Aorta (tissue), 5 donors: Measurements from ENCODE around the gene GALNT13. TPM values are rescaled to one million over a fixed set of nuclear protein-coding genes. Genes with fewer than 3 reads are reported as not detected.

ENCODE experiments used
- ATAC-seq: fragments of 200-7000 bp; cut with Tn5 transposase; one replicate; pipeline ENCODE4 v1.9.1; 2022; ENCODE audit warnings: moderate library complexity; ENCODE audit not compliant: low FRiP score
- DNase-seq, 2 donors: peaks; one replicate each; pipeline ENCODE4 v3.0.0-alpha.2; 2020
- H3K27ac ChIP-seq, 2 donors: one replicate each; pipeline ENCODE4 v1.5.1; 2013; ENCODE audit warnings: low read length in 2 of 2, mild to moderate bottlenecking in 2 of 2, moderate library complexity in 2 of 2, control low read depth in 1 of 2, inconsistent platforms in 1 of 2, low read depth in 1 of 2
- H3K27me3 ChIP-seq, 2 donors: one replicate each; pipeline ENCODE4 v1.6.1; 2013; ENCODE audit warnings: control low read depth in 1 of 2, low read length in 1 of 2, mild to moderate bottlenecking in 1 of 2, moderate library complexity in 1 of 2; ENCODE audit not compliant: insufficient read depth in 2 of 2, control insufficient read depth in 1 of 2
- H3K36me3 ChIP-seq, 2 donors: one replicate each; pipeline ENCODE4 v1.6.1; 2013; ENCODE audit warnings: control low read depth in 1 of 2, low read length in 1 of 2, mild to moderate bottlenecking in 1 of 2; ENCODE audit not compliant: insufficient read depth in 2 of 2, control insufficient read depth in 1 of 2
- H3K4me1 ChIP-seq, 2 donors: one replicate each; pipeline ENCODE4 v1.6.1; 2013; ENCODE audit warnings: low read length in 2 of 2, control low read depth in 1 of 2, mild to moderate bottlenecking in 1 of 2, moderate library complexity in 1 of 2; ENCODE audit not compliant: insufficient read depth in 2 of 2, control insufficient read depth in 1 of 2
- H3K4me3 ChIP-seq, 2 donors: one replicate each; pipeline ENCODE4 v1.5.1; 2013; ENCODE audit warnings: low read length in 2 of 2, control low read depth in 1 of 2, mild to moderate bottlenecking in 1 of 2
- H3K9me3 ChIP-seq: one replicate; pipeline ENCODE4 v1.6.1; 2013; ENCODE audit warnings: mild to moderate bottlenecking, low read length; ENCODE audit not compliant: control insufficient read depth
- WGBS, 2 donors: extraction: QIAGEN DNeasy Blood & Tissue Kit; methylation state at CpG; one replicate each; pipeline ENCODE4 v1.1.7; 2013; 5-methylcytosine and 5-hydroxymethylcytosine counted together
- intact Hi-C, 2 donors: fragments of 100-400 bp; cut with DNase I; formaldehyde crosslinking; loops; one replicate each; pipeline versions ENCODE4 v1.14.2 to v1.15.0; 2022
- polyA plus RNA-seq, 2 donors: library from polyadenylated mRNA; stranded (reverse); fragments of 200-250 nt; gene quantifications; one replicate each; pipeline ENCODE4 v1.2.3, GENCODE V29; 2013
- total RNA-seq, 2 donors: library from RNA; stranded (reverse); fragmentation: NEBNext Ultra II Directional; extraction: Animal tissue kit (Norgen Biotek cat#: 25700); gene quantifications; one replicate each; pipeline ENCODE4 v1.2.1, GENCODE V29; 2021
- donor health status: healthy with polysubstance abuse.
- donor health status: Bipolar disorder and iron deficiency.
- donor health status: DM: no; HTN: no; CAD: no.
- donor health status: DM: no; HTN: no; CAD: no.
- donor health status: DM: yes; HTN: yes; CAD: no.

Gene GALNT13
- total and polyA plus RNA-seq, 4 donors, result 0.74 to 4.9 (median 1.3) TPM

DNA sequence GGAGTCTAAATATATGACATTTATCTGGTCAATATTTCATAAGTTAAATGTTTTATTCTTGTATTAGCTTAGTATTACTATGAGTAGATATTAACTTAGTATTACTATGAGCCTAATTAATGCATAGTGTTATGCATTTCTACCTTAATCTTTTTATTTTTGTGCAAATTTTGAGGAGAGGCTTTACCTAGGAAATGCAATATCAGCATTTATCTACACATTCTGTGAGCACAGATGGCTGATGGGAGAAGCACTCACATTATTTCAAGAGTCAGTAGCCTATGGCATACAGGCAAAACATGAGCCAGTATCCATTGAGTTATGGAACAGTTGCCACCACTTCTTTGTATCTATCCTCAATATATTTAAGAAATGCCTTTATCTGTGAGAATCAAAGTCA lies 422.1 kb downstream of the GALNT13 start:
- Histone ChIP-seq H3K9me3 (no peaks in the 10 kb centered on the region), H3K27me3 (no peaks in the 10 kb centered on the region), H3K36me3 (no peaks in the 10 kb centered on the region), H3K27ac (no peak overlapping the region), H3K4me1 (no peaks in the 10 kb centered on the region), H3K4me3 (no peak overlapping the region)
- ATAC-seq (no peak), DNase-seq (no peak)
- intact Hi-C loops, result no loop called here

DNA sequence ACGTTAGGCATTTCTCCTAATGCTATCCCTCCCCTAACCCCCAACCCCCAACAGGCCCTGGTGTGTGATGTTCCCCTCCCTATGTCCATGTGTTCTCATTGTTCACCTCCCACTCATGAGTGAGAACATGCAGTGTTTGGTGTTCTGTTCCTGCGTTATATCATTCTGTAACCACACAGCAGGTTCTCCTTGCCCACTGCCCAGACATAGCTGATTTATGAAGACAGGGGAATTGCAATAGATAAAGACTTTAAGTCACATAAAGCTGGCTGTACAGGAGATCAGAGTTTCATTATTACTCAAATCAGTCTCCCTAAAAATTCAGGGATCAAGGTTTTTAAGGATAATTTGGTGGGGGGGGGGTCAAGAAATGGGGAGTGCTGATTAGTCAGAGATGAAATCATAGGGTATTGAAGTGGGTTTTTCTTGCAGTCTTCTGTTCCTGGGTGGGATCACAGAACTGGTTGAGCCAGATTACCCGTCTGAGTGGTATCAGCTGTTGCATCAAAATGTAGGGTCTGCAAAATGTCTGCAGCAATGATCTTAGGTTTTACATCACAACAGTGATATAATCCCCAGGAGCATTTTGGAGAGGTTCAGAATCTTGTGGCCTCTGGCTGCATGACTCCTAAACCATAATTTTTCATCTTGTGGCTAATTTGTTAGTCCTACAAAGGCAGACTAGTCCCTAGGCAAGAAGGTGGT lies 434.7 kb downstream of the GALNT13 start:
- no peak for DNase-seq
- H3K27ac ChIP-seq, result no peak overlapping the region
- H3K27me3 ChIP-seq, result no peaks in the 10 kb centered on the region
- H3K9me3 ChIP-seq, result no peaks in the 10 kb centered on the region
- no peaks in the 10 kb centered on the region for H3K4me1 ChIP-seq
- WGBS, 2 donors, result 52 to 55% methylated on average over 3 of the region's 3 CpGs
- no peak for ATAC-seq
- no peaks in the 10 kb centered on the region for H3K36me3 ChIP-seq
- intact Hi-C loops, result no loop called here
- no peak overlapping the region for H3K4me3 ChIP-seq

- H3K4me1 ChIP-seq, result no peaks in the 10 kb centered on the region
- H3K27ac ChIP-seq, result no peak overlapping the region
- H3K9me3 ChIP-seq, result no peaks in the 10 kb centered on the region
- DNase-seq, result no peak
- WGBS, 2 donors, result 13% methylated on average over 1 of the region's 1 CpG
- no peaks in the 10 kb centered on the region for H3K36me3 ChIP-seq
- ATAC-seq, result no peak
- H3K4me3 ChIP-seq, result no peak overlapping the region
- no peaks in the 10 kb centered on the region for H3K27me3 ChIP-seq
- intact Hi-C loops, result no loop called here
Measured at GRCh38 chr2:154307007-154307406, 435.3 kb downstream of the GALNT13 start.

GRCh38 chr2:154324601-154325000 lies 452.9 kb downstream of the GALNT13 start:
- DNase-seq (no peak), ATAC-seq (no peak)
- peaks cover 1% of the 10 kb centered on the region for H3K9me3 ChIP-seq
- H3K27ac ChIP-seq, result no peak overlapping the region
- no peaks in the 10 kb centered on the region for H3K4me1 ChIP-seq
- intact Hi-C loops, result no loop called here
- H3K36me3 ChIP-seq, result no peaks in the 10 kb centered on the region
- no peaks in the 10 kb centered on the region for H3K27me3 ChIP-seq
- H3K4me3 ChIP-seq, result no peak overlapping the region
- WGBS, 2 donors, result 66 to 73% methylated on average over 2 of the region's 2 CpGs

GRCh38 chr2:154329510-154329909 lies 457.8 kb downstream of the GALNT13 start:
- H3K4me3 ChIP-seq, result no peak overlapping the region
- H3K36me3 ChIP-seq, result no peaks in the 10 kb centered on the region
- H3K4me1 ChIP-seq, result no peaks in the 10 kb centered on the region
- DNase-seq (no peak), ATAC-seq (no peak)
- 85 to 87% methylated on average over 1 of the region's 1 CpG for WGBS, 2 donors
- intact Hi-C loops, result no loop called here
- no peaks in the 10 kb centered on the region for H3K27me3 ChIP-seq
- peaks cover 1% of the 10 kb centered on the region for H3K9me3 ChIP-seq
- H3K27ac ChIP-seq, result no peak overlapping the region

- intact Hi-C loops, result no loop called here
- WGBS, 2 donors, result 18 to 35% methylated on average over 1 of the region's 1 CpG
- no peak for DNase-seq
Measured at GRCh38 chr2:154331784-154332183, 460.1 kb downstream of the GALNT13 start.

GRCh38 chr2:154336201-154336600 lies 464.5 kb downstream of the GALNT13 start:
- intact Hi-C loops, result no loop called here
- DNase-seq (no peak), ATAC-seq (no peak)
- no peak overlapping the region for H3K4me3 ChIP-seq
- H3K36me3 ChIP-seq, result no peaks in the 10 kb centered on the region
- H3K4me1 ChIP-seq, result no peaks in the 10 kb centered on the region
- H3K27ac ChIP-seq, result no peak overlapping the region
- WGBS, 2 donors, result 75 to 76% methylated on average over 1 of the region's 1 CpG
- H3K9me3 ChIP-seq, result no peaks in the 10 kb centered on the region
- no peaks in the 10 kb centered on the region for H3K27me3 ChIP-seq

More at GRCh38 chr2:154331784-154332183, 460.1 kb downstream of the GALNT13 start:
- no peak overlapping the region for H3K4me3 ChIP-seq
- no peak for ATAC-seq
- no peaks in the 10 kb centered on the region for H3K36me3 ChIP-seq
- H3K27me3 ChIP-seq, result no peaks in the 10 kb centered on the region
- no peak overlapping the region for H3K27ac ChIP-seq
- no peaks in the 10 kb centered on the region for H3K4me1 ChIP-seq
- no peaks in the 10 kb centered on the region for H3K9me3 ChIP-seq

GRCh38 chr2:154338352-154338967 lies 466.7 kb downstream of the GALNT13 start:
- Histone ChIP-seq H3K27me3 (no peaks in the 10 kb centered on the region), H3K36me3 (no peaks in the 10 kb centered on the region), H3K4me3 (no peak overlapping the region), H3K27ac (no peak overlapping the region), H3K9me3 (no peaks in the 10 kb centered on the region), H3K4me1 (no peaks in the 10 kb centered on the region)
- 56 to 58% methylated on average over 3 of the region's 3 CpGs for WGBS, 2 donors
- no peak for DNase-seq
- no peak for ATAC-seq
- intact Hi-C loops, result no loop called here

DNA sequence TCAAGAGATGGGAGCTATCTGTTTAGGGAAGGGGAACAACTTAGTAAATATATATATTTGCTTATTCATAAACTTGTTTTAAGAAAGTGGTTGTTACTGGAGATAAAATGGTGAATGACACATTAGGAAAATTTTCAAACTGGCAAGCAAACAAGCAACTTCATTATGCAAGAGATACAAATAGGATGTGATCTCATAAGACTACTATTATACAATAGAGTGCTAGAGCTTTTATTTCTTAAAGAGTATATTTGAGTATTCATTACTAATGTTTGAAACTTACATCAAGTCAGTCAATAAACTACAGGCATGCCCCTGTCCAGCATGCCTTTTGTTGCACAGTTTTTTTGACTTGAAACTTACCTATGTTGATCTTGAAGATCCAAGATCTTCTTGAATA lies 471.6 kb downstream of the GALNT13 start:
- Histone ChIP-seq H3K36me3 (no peaks in the 10 kb centered on the region), H3K4me1 (no peaks in the 10 kb centered on the region), H3K4me3 (no peak overlapping the region), H3K9me3 (no peaks in the 10 kb centered on the region), H3K27ac (no peak overlapping the region), H3K27me3 (no peaks in the 10 kb centered on the region)
- DNase-seq, result no peak
- ATAC-seq, result no peak
- intact Hi-C loops, result no loop called here
